Panc1 (cell line): ENCODE results near the gene HEPHL1. TPM values are rescaled to one million over a fixed set of nuclear protein-coding genes. Genes with fewer than 3 reads are reported as not detected.

Experiments used
- ATAC-seq: fragments of 200-7000 bp; cut with Tn5 transposase; 2 replicates; pipeline ENCODE4 v1.9.1; 2020; ENCODE audit warnings: mild to moderate bottlenecking, moderate library complexity
- BruUV-seq: library from RNA; stranded (reverse); fragments of 400-500 nt; replicated peaks from 2 replicates; lab custom pipeline; 2021; lab: Mats Ljungman, UMichigan
- CTCF ChIA-PET: fragments of 300-600 bp; sonication (Branson Sonifier 250); formaldehyde crosslinking; loops from one replicate; lab custom pipeline; 2022; ENCODE audit warnings: antibody characterized with exemption; lab: Charles Lee
- POLR2A ChIA-PET: fragments of 300-600 bp; sonication (Branson Sonifier 250); formaldehyde crosslinking; loops from one replicate; lab custom pipeline; 2022; ENCODE audit warnings: antibody characterized with exemption; lab: Charles Lee
- DNase-seq: peaks from one replicate; pipeline ENCODE4 v3.0.0-alpha.2; 2010; ENCODE audit warnings: low read depth, low spot score
- H3K27ac ChIP-seq: 2 replicates; pipeline ENCODE4 v1.5.1; 2011; ENCODE audit warnings: mild to moderate bottlenecking, low read length, inconsistent platforms
- H3K27me3 ChIP-seq: fragments of 200-500 bp; sonication (Bioruptor generic); 2 replicates; pipeline ENCODE4 v1.6.0; 2014; ENCODE audit warnings: low read length, inconsistent platforms; ENCODE audit not compliant: control insufficient read depth, insufficient read depth
- H3K36me3 ChIP-seq: fragments of 200-500 bp; sonication (Bioruptor generic); 2 replicates; pipeline ENCODE4 v1.5.1; 2014; ENCODE audit warnings: inconsistent platforms, mild to moderate bottlenecking, low read length, moderate library complexity; ENCODE audit not compliant: control insufficient read depth, insufficient read depth
- H3K4me1 ChIP-seq: 2 replicates; pipeline ENCODE4 v1.5.1; 2011; ENCODE audit warnings: inconsistent platforms, mild to moderate bottlenecking, low read length, moderate library complexity; ENCODE audit not compliant: control insufficient read depth, insufficient read depth
- H3K4me3 ChIP-seq, 2 experiments: 2 replicates each; pipeline ENCODE4 v1.5.1; 2011 to 2012; ENCODE audit warnings: low read depth in 2 of 2, low read length in 2 of 2, mild to moderate bottlenecking in 2 of 2, inconsistent platforms in 1 of 2, moderate library complexity in 1 of 2
- H3K9me3 ChIP-seq: fragments of 200-500 bp; sonication (Bioruptor generic); 2 replicates; pipeline ENCODE4 v1.5.1; 2014; ENCODE audit warnings: low read depth, mild to moderate bottlenecking, inconsistent platforms, low read length, moderate library complexity; ENCODE audit not compliant: control insufficient read depth, insufficient read depth
- CTCF ChIP-seq: fragments of 450-650 bp; IDR thresholded peaks from 2 replicates; pipeline ENCODE4 v1.5.1; 2017; ENCODE audit warnings: mild to moderate bottlenecking
- POLR2AphosphoS5 ChIP-seq: IDR thresholded peaks from 2 replicates; pipeline ENCODE4 v1.6.1; 2012; ENCODE audit warnings: mild to moderate bottlenecking, low read depth, low read length, moderate library complexity
- REST ChIP-seq, 2 experiments: IDR thresholded peaks; 2 replicates each; pipeline ENCODE4 v1.6.1; 2011 to 2012; ENCODE audit warnings: low read depth in 2 of 2, control low read depth in 1 of 2, low read length in 1 of 2, mild to moderate bottlenecking in 1 of 2, moderate library complexity in 1 of 2; ENCODE audit not compliant: insufficient read depth in 1 of 2
- SIN3A ChIP-seq: IDR thresholded peaks from 2 replicates; pipeline ENCODE4 v1.6.1; 2012; ENCODE audit warnings: low read depth, mild to moderate bottlenecking, low read length, moderate library complexity, borderline replicate concordance; ENCODE audit not compliant: insufficient read depth
- TCF7L2 ChIP-seq: IDR thresholded peaks from 2 replicates; pipeline ENCODE4 v1.6.1; 2011; ENCODE audit warnings: mild to moderate bottlenecking, low read depth, low read length, inconsistent platforms
- in situ Hi-C: cut with HindIII; loops from 2 replicates; pipeline ENCODE4 v1.10.0; 2016; ENCODE audit warnings: low sequenced_read_pairs, low pct_unique_long_range_greater_than_20kb
- intact Hi-C: fragments of 100-400 bp; cut with micrococcal nuclease; formaldehyde crosslinking; loops from one replicate; pipeline ENCODE4 v1.10.0; 2022; ENCODE audit not compliant: unreplicated experiment
- total RNA-seq: library from RNA; stranded (reverse); gene quantifications from one replicate; pipeline ENCODE4 v1.2.1, GENCODE V29; 2021; ENCODE audit not compliant: unreplicated experiment

The HEPHL1 gene
- total RNA-seq, 1 experiment from 2014 or later: not detected

GRCh38 chr11:94129512-94130297, 108.6 kb downstream of the HEPHL1 start:
- TF ChIP-seq POLR2AphosphoS5: no peak
- TF ChIP-seq SIN3A: no peak
- no peak for TF ChIP-seq TCF7L2
- TF ChIP-seq REST (IDR thresholded peaks at IDR 0.05; ENCODE audit: insufficient read depth in 1 of 2, low read depth in 2 of 2, low read length in 1 of 2): no peak
- no peak for TF ChIP-seq CTCF
- BruUV-seq: no TSS peak
- Histone ChIP-seq H3K27me3 (no peaks in the 10 kb centered on the region), H3K4me3 (peak overlapping the region; percentile 77 to 83), H3K4me1 (peaks cover 52% of the 10 kb centered on the region), H3K9me3 (no peaks in the 10 kb centered on the region), H3K36me3 (no peaks in the 10 kb centered on the region), H3K27ac (peak overlapping the region; percentile 80)
- CTCF ChIA-PET: interaction anchor here (1.0 kb wide), 1 partner anchor 234 kb away, joined by 3 read pairs; no protein-coding TSS in a partner anchor
- in situ Hi-C loops: no loop called here
- POLR2A ChIA-PET: interaction anchor here (0.9 kb wide), 1 partner anchor 35 kb away, joined by 3 read pairs; no protein-coding TSS in a partner anchor
- ATAC-seq (no peak; the same call in 1 of the 2 replicates), DNase-seq (peak; percentile 43)
- intact Hi-C loops: no loop called here

- Histone ChIP-seq H3K27ac (peak overlapping the region; percentile 80), H3K4me1 (peaks cover 60% of the 10 kb centered on the region), H3K9me3 (no peaks in the 10 kb centered on the region), H3K4me3 (peak overlapping the region; percentile 77 to 83), H3K36me3 (no peaks in the 10 kb centered on the region), H3K27me3 (no peaks in the 10 kb centered on the region)
- intact Hi-C loops (no loop called here), in situ Hi-C loops (no loop called here)
- POLR2A ChIA-PET: no interaction called here
- ATAC-seq: no peak
- CTCF ChIA-PET: no interaction called here
- TF ChIP-seq CTCF (no peak), SIN3A (no peak), POLR2AphosphoS5 (no peak), TCF7L2 (no peak), REST (IDR thresholded peaks at IDR 0.05; ENCODE audit: insufficient read depth in 1 of 2, low read depth in 2 of 2, low read length in 1 of 2) (no peak)
- BruUV-seq: TSS peak; percentile 70
- DNase-seq: no peak
Measured at GRCh38 chr11:94130298-94131046, 109.3 kb downstream of the HEPHL1 start.
